Inflammatory macrophage (primary cell): ENCODE measurements around the gene PLA2G3.
A peak's percentile ranks its signal among the peaks of the same experiment; 100 is the strongest.
"Not testable (repeated sequence)": the region's sequence is repeated elsewhere in the genome, so short reads cannot be mapped to it uniquely, and the experiment has no call there.

Experiments
- DNase-seq, 2 donors: peaks; one replicate each; pipeline ENCODE4 v3.0.0-alpha.2; 2020 to 2022

The PLA2G3 gene

GRCh38 chr22:31122532-31123291, 17.6 kb downstream of the PLA2G3 start, which contains the start of gene INPP5J:
Gene INPP5J (plus strand): TSS chr22:31122966. CDS start chr22:31123015, 49 bp downstream.
- no peak for DNase-seq

- no peak for DNase-seq
Observed at GRCh38 chr22:31122196-31122531, 18.1 kb downstream of the PLA2G3 start.

GRCh38 chr22:31121403-31121802, 18.9 kb downstream of the PLA2G3 start:
- DNase-seq = no peak

- no peak for DNase-seq
Observed at GRCh38 chr22:31120642-31121041, 19.7 kb downstream of the PLA2G3 start.

GRCh38 chr22:31120230-31120629, 20.1 kb downstream of the PLA2G3 start:
- DNase-seq = no peak

GRCh38 chr22:31119026-31119717, 21.1 kb downstream of the PLA2G3 start:
- no peak for DNase-seq

GRCh38 chr22:31118046-31118820, 22.1 kb downstream of the PLA2G3 start:
- no peak for DNase-seq

- DNase-seq = not testable (repeated sequence)
Observed at GRCh38 chr22:31112547-31113091, 27.7 kb downstream of the PLA2G3 start.

- no peak for DNase-seq
Observed at GRCh38 chr22:31107894-31108218, 32.5 kb downstream of the PLA2G3 start.

- peak; percentile 94 for DNase-seq
Observed at GRCh38 chr22:31107178-31107893, 33.0 kb downstream of the PLA2G3 start, which contains the start of gene SELENOM. Gene SELENOM (minus strand): TSS chr22:31107568. CDS start chr22:31107505, 63 bp downstream.

GRCh38 chr22:31106731-31107177, 33.6 kb downstream of the PLA2G3 start:
- no peak for DNase-seq

GRCh38 chr22:31106001-31106571, 34.2 kb downstream of the PLA2G3 start:
- DNase-seq = no peak

- no peak for DNase-seq
Observed at GRCh38 chr22:31105282-31105929, 34.9 kb downstream of the PLA2G3 start.

GRCh38 chr22:31104869-31105268, 35.4 kb downstream of the PLA2G3 start:
- no peak for DNase-seq

GRCh38 chr22:31103899-31104694, 36.2 kb downstream of the PLA2G3 start:
- no peak for DNase-seq

GRCh38 chr22:31103111-31103510, 37.2 kb downstream of the PLA2G3 start:
- DNase-seq = no peak

GRCh38 chr22:31102441-31103081, 37.7 kb downstream of the PLA2G3 start:
- DNase-seq = no peak

- no peak for DNase-seq
Observed at GRCh38 chr22:31100762-31101525, 39.4 kb downstream of the PLA2G3 start.
